GM10266 (cell line): ENCODE results near the gene SLC13A4.

Experiments used
- DNase-seq: peaks from one replicate; pipeline ENCODE4 v3.0.0; 2012; ENCODE audit errors: extremely low spot score
- CTCF ChIP-seq: IDR thresholded peaks from 2 replicates; pipeline ENCODE4 v1.5.1; 2012; ENCODE audit warnings: mild to moderate bottlenecking, low read depth; ENCODE audit not compliant: control insufficient read depth, insufficient read depth; ENCODE audit errors: missing control alignments

Gene SLC13A4

GRCh38 chr7:135690566-135690965 lies 37.4 kb downstream of the SLC13A4 start:
- TF ChIP-seq CTCF, result no peak
- DNase-seq, result no peak

DNA sequence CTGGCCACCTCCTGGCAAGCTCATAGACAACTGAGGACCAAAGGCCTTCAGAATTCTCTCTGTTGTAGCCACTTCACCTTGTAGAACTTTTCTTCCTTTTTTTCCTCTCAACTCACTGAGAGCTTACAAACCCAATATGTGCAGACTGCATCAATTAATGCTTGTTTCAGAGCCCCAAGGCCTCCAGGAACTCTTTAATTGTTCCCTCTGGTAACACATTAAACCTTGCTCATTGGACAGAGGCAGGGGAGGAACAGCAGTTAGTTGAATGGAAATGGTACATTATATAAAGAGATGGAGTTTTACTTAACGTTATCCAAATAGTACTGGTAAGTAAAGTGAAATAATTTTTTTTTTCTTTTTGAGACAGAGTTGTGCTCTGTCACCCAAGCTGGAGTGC lies 40.5 kb downstream of the SLC13A4 start:
- TF ChIP-seq CTCF, result no peak
- no peak for DNase-seq

DNA sequence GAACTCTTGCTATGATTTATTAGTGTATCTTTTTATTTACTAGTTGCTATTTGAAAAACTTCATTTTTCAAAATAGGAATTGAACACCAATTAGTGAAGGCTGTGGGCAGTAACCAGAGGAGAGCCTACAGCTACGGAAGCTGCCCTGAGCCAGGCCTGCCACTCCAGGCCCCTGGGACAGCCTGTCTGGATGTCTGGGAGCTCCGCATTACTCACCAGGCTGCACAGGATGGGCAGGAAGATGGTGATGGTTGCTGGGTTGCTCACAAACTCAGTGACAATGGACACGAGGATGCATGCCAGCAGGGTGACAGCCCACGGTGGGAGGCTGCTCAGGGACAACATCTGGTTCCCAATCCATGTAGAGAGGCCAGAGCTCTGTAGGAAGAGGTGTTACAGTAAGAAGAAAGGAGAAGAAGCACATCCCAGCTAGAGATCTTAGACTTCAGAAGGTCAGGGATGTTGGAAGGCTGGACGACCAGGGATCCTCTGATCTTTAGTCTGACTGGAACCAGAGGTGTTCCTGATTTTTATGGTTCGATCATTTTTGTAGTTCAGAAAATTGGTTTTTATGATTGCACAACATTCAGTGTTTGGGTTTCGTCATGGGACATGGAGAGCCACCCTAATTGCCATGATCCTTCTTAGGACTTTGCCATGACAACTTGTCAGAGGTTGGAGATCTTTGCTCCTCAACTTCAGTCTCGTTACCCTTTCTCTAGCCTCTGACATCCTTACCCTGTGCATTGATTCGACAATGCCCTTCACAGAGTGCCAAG lies 42.5 kb downstream of the SLC13A4 start:
- TF ChIP-seq CTCF, result no peak
- no peak for DNase-seq

DNA sequence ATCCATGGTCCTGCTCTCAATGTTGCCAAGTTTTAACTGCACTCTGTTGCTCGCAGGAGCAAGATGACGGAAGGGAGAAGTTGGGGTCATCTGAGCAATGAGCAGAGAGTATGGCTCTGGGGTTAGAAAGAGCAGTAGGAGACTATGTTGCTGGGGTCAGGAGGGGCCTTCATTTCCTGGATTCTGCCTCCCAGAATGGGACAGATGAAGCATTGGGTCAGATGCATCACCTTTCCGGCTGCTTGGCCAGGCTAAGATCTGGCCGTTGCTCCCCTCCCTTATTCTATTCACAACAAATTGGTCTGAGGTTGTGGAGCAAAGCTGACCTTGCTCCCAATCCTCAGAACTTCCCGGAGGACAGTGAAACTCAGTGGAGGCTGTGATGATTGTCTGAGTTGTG lies 43.3 kb downstream of the SLC13A4 start:
- TF ChIP-seq CTCF, result no peak
- no peak for DNase-seq

DNA sequence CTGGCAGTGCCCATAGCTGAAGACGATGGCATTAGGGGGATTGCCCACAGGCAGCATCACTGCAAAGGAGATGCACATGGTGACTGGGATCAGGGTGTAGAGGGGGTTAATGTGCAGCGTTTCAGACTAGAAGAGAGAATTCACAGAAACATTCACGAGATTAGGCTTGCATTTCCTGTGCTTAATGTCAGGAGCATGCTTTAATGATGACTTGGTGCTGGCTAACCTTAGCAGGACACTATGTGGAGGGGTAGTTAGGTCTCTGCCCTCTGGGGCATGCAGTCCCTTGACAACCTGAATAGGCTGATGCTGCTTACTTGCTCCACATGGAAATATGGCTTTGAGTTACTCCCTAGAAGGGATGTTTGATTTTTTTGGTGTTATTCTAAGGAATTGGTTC lies 43.9 kb downstream of the SLC13A4 start:
- TF ChIP-seq CTCF, result no peak
- DNase-seq, result no peak

- TF ChIP-seq CTCF, result no peak
- DNase-seq, result no peak
Measured at GRCh38 chr7:135683609-135684008, 44.4 kb downstream of the SLC13A4 start.

DNA sequence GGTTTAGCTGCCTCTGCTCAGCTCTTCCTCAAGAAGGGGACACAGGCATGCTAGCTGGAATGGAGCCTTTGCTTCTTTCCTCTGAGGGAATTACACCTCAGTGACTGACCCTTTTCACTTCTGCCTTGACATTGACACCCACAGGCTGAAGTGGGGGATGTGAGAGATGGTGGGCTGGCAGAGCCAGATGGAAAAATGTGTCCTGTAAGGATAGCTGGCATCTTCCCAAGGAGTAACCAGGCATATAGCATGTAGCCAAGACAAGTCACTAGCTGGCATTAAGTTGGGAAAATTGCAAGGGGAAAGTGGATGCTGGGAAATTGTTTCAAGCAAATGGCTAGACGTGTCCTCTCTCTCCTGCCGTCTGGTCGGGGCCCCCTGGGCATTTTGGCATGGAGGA lies 45.8 kb downstream of the SLC13A4 start:
- DNase-seq, result no peak
- no peak for TF ChIP-seq CTCF
